ENCODE measurements around the gene KRTAP2-3. TPM values are rescaled to one million over a fixed set of nuclear protein-coding genes. Genes with fewer than 3 reads are reported as not detected.
"Not testable (repeated sequence)": the region's sequence is repeated elsewhere in the genome, so short reads cannot be mapped to it uniquely, and the experiment has no call there.

The KRTAP2-3 gene
- total RNA-seq, 1 donor from 2014 or later = 7.1 TPM

- H3K9me3 ChIP-seq (ENCODE audit: insufficient read depth, low read depth, low read length); H4K20me1 ChIP-seq (ENCODE audit: insufficient read depth, low read length); H3K4me1 ChIP-seq (ENCODE audit: insufficient read depth, low read length); H3K9ac ChIP-seq (ENCODE audit: low read length); H3K27me3 ChIP-seq (ENCODE audit: insufficient read depth, low read length); H3K27me3 Mint-ChIP-seq (ENCODE audit: low read depth, unreplicated experiment); H2AFZ ChIP-seq (ENCODE audit: low read depth, low read length); H3K4me3 ChIP-seq (ENCODE audit: insufficient read depth, low read depth, low read length); H3K36me3 Mint-ChIP-seq (ENCODE audit: low read depth, unreplicated experiment); H3K9me3 Mint-ChIP-seq (ENCODE audit: unreplicated experiment); DNase-seq (ENCODE audit: low read depth); H3K79me2 ChIP-seq (ENCODE audit: insufficient read depth, low read length); H3K36me3 ChIP-seq (ENCODE audit: insufficient read depth, low read length); H3K4me3 Mint-ChIP-seq (ENCODE audit: unreplicated experiment): not testable (repeated sequence)
- FAIRE-seq = peak; percentile 5
- Mint-ChIP-seq H3K4me1 (ENCODE audit: low read depth, unreplicated experiment) (peaks cover 19% of the 10 kb centered on the region), H3K27ac (ENCODE audit: unreplicated experiment) (peak within 1 kb of the TSS; percentile 10)
- H3K4me2 ChIP-seq (ENCODE audit: low read length) = peak within 1 kb of the TSS; percentile 23
- H3K27ac ChIP-seq (ENCODE audit: low read depth, low read length) = peak within 1 kb of the TSS; percentile 22
Measured at GRCh38 chr17:41084100-41084856, 24.4 kb upstream of the KRTAP2-3 start, which contains the start of gene KRTAP4-7. Gene KRTAP4-7 (plus strand): TSS chr17:41084150. CDS start chr17:41084207, 57 bp downstream.

- not testable (repeated sequence) for H3K36me3 ChIP-seq (ENCODE audit: insufficient read depth, low read length); H4K20me1 ChIP-seq (ENCODE audit: insufficient read depth, low read length); H3K36me3 Mint-ChIP-seq (ENCODE audit: low read depth, unreplicated experiment); H3K4me1 ChIP-seq (ENCODE audit: insufficient read depth, low read length); H3K9me3 Mint-ChIP-seq (ENCODE audit: unreplicated experiment); H3K4me3 Mint-ChIP-seq (ENCODE audit: unreplicated experiment); H3K79me2 ChIP-seq (ENCODE audit: insufficient read depth, low read length); H3K27me3 ChIP-seq (ENCODE audit: insufficient read depth, low read length); H3K9me3 ChIP-seq (ENCODE audit: insufficient read depth, low read depth, low read length); H3K27ac Mint-ChIP-seq (ENCODE audit: unreplicated experiment); H3K9ac ChIP-seq (ENCODE audit: low read length); H3K4me3 ChIP-seq (ENCODE audit: insufficient read depth, low read depth, low read length); H2AFZ ChIP-seq (ENCODE audit: low read depth, low read length); H3K27me3 Mint-ChIP-seq (ENCODE audit: low read depth, unreplicated experiment)
- peaks cover 19% of the 10 kb centered on the region for H3K4me1 Mint-ChIP-seq (ENCODE audit: low read depth, unreplicated experiment)
- peak overlapping the region; percentile 23 for H3K4me2 ChIP-seq (ENCODE audit: low read length)
- peak; percentile 100 for FAIRE-seq
- peak; percentile 67 for DNase-seq (ENCODE audit: low read depth)
- peak overlapping the region; percentile 22 for H3K27ac ChIP-seq (ENCODE audit: low read depth, low read length)
Measured at GRCh38 chr17:41083427-41083826, 23.5 kb upstream of the KRTAP2-3 start.

GRCh38 chr17:41082626-41083025 lies 22.7 kb upstream of the KRTAP2-3 start:
- FAIRE-seq (peak; percentile 58), DNase-seq (ENCODE audit: low read depth) (peak; percentile 29)
- Mint-ChIP-seq H3K4me1 (ENCODE audit: low read depth, unreplicated experiment) (peaks cover 19% of the 10 kb centered on the region), H3K9me3 (ENCODE audit: unreplicated experiment) (no peaks in the 10 kb centered on the region), H3K4me3 (ENCODE audit: unreplicated experiment) (no peak overlapping the region), H3K27ac (ENCODE audit: unreplicated experiment) (peak overlapping the region; percentile 10), H3K36me3 (ENCODE audit: low read depth, unreplicated experiment) (no peaks in the 10 kb centered on the region), H3K27me3 (ENCODE audit: low read depth, unreplicated experiment) (no peaks in the 10 kb centered on the region)
- Histone ChIP-seq H3K4me3 (ENCODE audit: insufficient read depth, low read depth, low read length) (no peak overlapping the region), H3K27ac (ENCODE audit: low read depth, low read length) (no peak overlapping the region), H3K9ac (ENCODE audit: low read length) (no peak overlapping the region), H4K20me1 (ENCODE audit: insufficient read depth, low read length) (no peaks in the 10 kb centered on the region), H3K36me3 (ENCODE audit: insufficient read depth, low read length) (no peaks in the 10 kb centered on the region), H3K4me2 (ENCODE audit: low read length) (no peak overlapping the region), H3K79me2 (ENCODE audit: insufficient read depth, low read length) (no peaks in the 10 kb centered on the region), H3K4me1 (ENCODE audit: insufficient read depth, low read length) (no peaks in the 10 kb centered on the region), H3K9me3 (ENCODE audit: insufficient read depth, low read depth, low read length) (no peaks in the 10 kb centered on the region), H2AFZ (ENCODE audit: low read depth, low read length) (no peak overlapping the region), H3K27me3 (ENCODE audit: insufficient read depth, low read length) (no peaks in the 10 kb centered on the region)
- TF ChIP-seq EZH2 (IDR thresholded peaks at IDR 0.05; ENCODE audit: insufficient read depth, low read length) (no peak), CTCF (IDR thresholded peaks at IDR 0.05; ENCODE audit: insufficient read depth, low read depth, low read length) (no peak)
